K562 (cell line): ENCODE data around the gene ZFAND2B. TPM values are rescaled to one million over a fixed set of nuclear protein-coding genes. Genes with fewer than 3 reads are reported as not detected.

Source experiments
- ARHGAP35 ChIP-seq: fragments of 450-650 bp; IDR thresholded peaks from 2 replicates; pipeline ENCODE4 v1.6.1; 2018; ENCODE audit not compliant: partially characterized antibody
- ATF7 ChIP-seq: fragments of 450-650 bp; IDR thresholded peaks from 2 replicates; pipeline ENCODE4 v1.7.1; 2014; ENCODE audit warnings: mild to moderate bottlenecking, moderate library complexity
- E2F4 ChIP-seq: sonication (generic); formaldehyde crosslinking; IDR thresholded peaks from 2 replicates; pipeline ENCODE4 v1.8.0; 2022; ENCODE audit warnings: mild to moderate bottlenecking, low read depth, missing genetic modification reagents
- E2F8 ChIP-seq: fragments of 450-650 bp; IDR thresholded peaks from 2 replicates; pipeline ENCODE4 v1.7.1; 2018; ENCODE audit warnings: mild to moderate bottlenecking, low read depth; ENCODE audit not compliant: partially characterized antibody
- FOXK1 ChIP-seq: sonication (generic); formaldehyde crosslinking; IDR thresholded peaks from 2 replicates; pipeline ENCODE4 v1.8.0; 2022; ENCODE audit warnings: missing genetic modification reagents, mild to moderate bottlenecking, borderline replicate concordance
- GTF2E2 ChIP-seq: fragments of 200-800 bp; sonication (Bioruptor generic); IDR thresholded peaks from 2 replicates; pipeline ENCODE4 v1.6.1; 2016; ENCODE audit warnings: missing genetic modification characterization, missing compliant biosample characterization
- HNRNPH1 ChIP-seq: fragments of 200-400 bp; formaldehyde crosslinking; optimal IDR thresholded peaks from 2 replicates; pipeline ENCODE3; 2017; ENCODE audit warnings: low read depth, mild to moderate bottlenecking, low read length, moderate library complexity
- JUND ChIP-seq, 2 experiments: IDR thresholded peaks; 2 replicates in 1 of 2; 3 replicates in 1 of 2; pipeline ENCODE4 v1.6.1; 2011; ENCODE audit warnings: borderline replicate concordance in 2 of 2, low read depth in 2 of 2, low read length in 2 of 2, improper control_type of control experiment in 1 of 2, missing biosample characterization in 1 of 2, missing genetic modification characterization in 1 of 2, missing genetic modification reagents in 1 of 2
- MYNN ChIP-seq, 2 experiments: sonication (generic); formaldehyde crosslinking in 1 of 2; IDR thresholded peaks; 2 replicates each; pipeline versions ENCODE4 v1.5.0 to v1.6.1; 2016 to 2020; ENCODE audit warnings: antibody characterized with exemption in 1 of 2, missing genetic modification reagents in 1 of 2
- POLR2B ChIP-seq: fragments of 450-650 bp; IDR thresholded peaks from 2 replicates; pipeline ENCODE4 v1.6.1; 2018; ENCODE audit warnings: low read depth; ENCODE audit not compliant: partially characterized antibody
- RUNX1 ChIP-seq: sonication (generic); IDR thresholded peaks from 2 replicates; pipeline ENCODE4 v1.6.1; 2016; ENCODE audit warnings: antibody characterized with exemption, low read depth
- TAF9B ChIP-seq: fragments of 450-650 bp; IDR thresholded peaks from 2 replicates; pipeline ENCODE4 v1.6.1; 2018; ENCODE audit warnings: mild to moderate bottlenecking; ENCODE audit not compliant: partially characterized antibody
- TCF3 ChIP-seq: sonication (generic); formaldehyde crosslinking; IDR thresholded peaks from 2 replicates; pipeline ENCODE4 v1.4.0; 2020; ENCODE audit warnings: mild to moderate bottlenecking, missing genetic modification reagents
- TCFL5 ChIP-seq: fragments of 250-450 bp; sonication (Bioruptor Pico); conservative IDR thresholded peaks from 2 replicates; pipeline ENCODE4 v1.6.1; 2021; ENCODE audit warnings: mild to moderate bottlenecking, moderate library complexity, matching md5 sums
- ZBTB11 ChIP-seq, 3 experiments: fragments of 200-800 bp in 1 of 3; fragments of 250-450 bp in 1 of 3; fragments of 450-650 bp in 1 of 3; sonication (Bioruptor Pico) in 1 of 3; sonication (Bioruptor generic) in 1 of 3; formaldehyde crosslinking in 1 of 3; IDR thresholded peaks; 2 replicates each; pipeline versions ENCODE4 v1.6.1 to v1.8.0; 2016 to 2022; ENCODE audit warnings: mild to moderate bottlenecking in 2 of 3, missing genetic modification characterization in 2 of 3, missing compliant biosample characterization in 1 of 3, moderate library complexity in 1 of 3
- ZBTB7A ChIP-seq: IDR thresholded peaks from 2 replicates; pipeline ENCODE4 v1.6.1; 2011; ENCODE audit warnings: low read depth, mild to moderate bottlenecking, low read length, moderate library complexity, borderline replicate concordance; ENCODE audit not compliant: control insufficient read depth
- ZSCAN32 ChIP-seq: fragments of 450-650 bp; formaldehyde crosslinking; IDR thresholded peaks from 2 replicates; pipeline ENCODE4 v1.4.0; 2020; ENCODE audit warnings: mild to moderate bottlenecking, moderate library complexity
- polyA plus RNA-seq, 8 experiments: library from polyadenylated mRNA; depleted of rRNA in 4 of 8; stranded (reverse) in 5 of 8; unstranded in 3 of 8; fragments of >200 nt; fragmentation: Nextera tagmentation in 2 of 8; fragmentation: Illumina TruSeq in 1 of 8; extraction: Ambion mirVana in 2 of 8; extraction: Trizol in 1 of 8; gene quantifications; 2 replicates each; pipeline versions ENCODE4 v1.2.1 to v1.2.3, GENCODE V29; 2011 to 2014; ENCODE audit warnings: inconsistent platforms in 1 of 8, missing spikeins in 1 of 8
- total RNA-seq, 7 experiments: library from RNA; depleted of rRNA in 6 of 7; stranded (reverse); fragments of >200 nt in 6 of 7; fragmentation: Illumina TruSeq in 2 of 7; extraction: Trizol in 2 of 7; gene quantifications; 2 replicates each; pipeline versions ENCODE4 v1.2.1 to v1.2.3, GENCODE V29; 2011 to 2021; ENCODE audit warnings: low replicate concordance in 1 of 7

The ZFAND2B gene
- total and polyA plus RNA-seq, 9 of the 15 experiments (the other 6 are each of a cell fraction or from before 2014, with no cell fraction given), result 9.9 to 33.3 (median 26.1) TPM

GRCh38 chr2:219218732-219219701, 12.4 kb downstream of the ZFAND2B start, which contains the start of gene ABCB6 (continued):
- TF ChIP-seq FOXK1 (no peak), POLR2B (peak; percentile 74), GTF2E2 (tag) (no peak), TCFL5 (CRISPR knock-in tag) (no peak), HNRNPH1 (no peak), E2F4 (0 out of 2 replicates have a peak, but pooled peaks have one; percentile 77), TAF9B (peak; percentile 33), JUND (IDR thresholded peaks at IDR 0.05; ENCODE audit: borderline replicate concordance, low read depth, low read length) (peak; percentile 26; the same call in 1 of the 2 replicates), JUND (tag; IDR thresholded peaks at IDR 0.05; ENCODE audit: borderline replicate concordance, low read depth, low read length) (no peak; the same call in 2 of the 3 replicates), ATF7 (peak; percentile 31; the same call in 1 of the 2 replicates), E2F8 (peak; percentile 93), RUNX1 (0 out of 2 replicates have a peak, but pooled peaks have one; percentile 21), TCF3 (peak; percentile 43; the same call in 1 of the 2 replicates), MYNN (IDR thresholded peaks at IDR 0.05) (no peak), MYNN (CRISPR knock-in tag; IDR thresholded peaks at IDR 0.05) (no peak), ARHGAP35 (no peak), ZBTB11 (CRISPR knock-in tag; IDR thresholded peaks at IDR 0.05) (0 out of 6 replicates have a peak, but pooled peaks of 1 of the 3 experiments have one; percentile 22), ZSCAN32 (CRISPR knock-in tag) (no peak), ZBTB7A (peak; percentile 70; the same call in 1 of the 2 replicates)
